Progenitor cell of endocrine pancreas (in vitro differentiated cells): Measurements from ENCODE around the gene SEC16A. TPM values are rescaled to one million over a fixed set of nuclear protein-coding genes. Genes with fewer than 3 reads are reported as not detected.

ENCODE experiments used
- DNase-seq: peaks from one replicate; pipeline ENCODE4 v3.0.0; 2021; ENCODE audit warnings: low spot score; ENCODE audit not compliant: unreplicated experiment
- H3K27ac Mint-ChIP-seq: 2 replicates; pipeline ENCODE4 v1.8.0; 2021; ENCODE audit warnings: mild to moderate bottlenecking, moderate library complexity, mixed read lengths
- H3K27me3 Mint-ChIP-seq: 2 replicates; pipeline ENCODE4 v1.8.0; 2021; ENCODE audit warnings: mixed read lengths
- H3K36me3 Mint-ChIP-seq: 2 replicates; pipeline ENCODE4 v1.8.0; 2022; ENCODE audit warnings: mixed read lengths; ENCODE audit not compliant: insufficient read depth
- H3K4me1 Mint-ChIP-seq: 2 replicates; pipeline ENCODE4 v1.8.0; 2021; ENCODE audit warnings: low read depth, mixed read lengths
- H3K4me3 Mint-ChIP-seq: 2 replicates; pipeline ENCODE4 v1.8.0; 2021; ENCODE audit warnings: low read depth, mild to moderate bottlenecking, moderate library complexity, mixed read lengths
- H3K9me3 Mint-ChIP-seq: 2 replicates; pipeline ENCODE4 v1.8.0; 2021; ENCODE audit warnings: low read depth, mixed read lengths
- total RNA-seq: library from RNA; stranded (reverse); gene quantifications from 2 replicates; pipeline ENCODE4 v1.2.1, GENCODE V29; 2021
- TF ChIP-seq, protein P1 (sequence below): fragments of 200-600 bp; sonication (generic); IDR thresholded peaks from one replicate; pipeline ENCODE4 v1.5.0; 2021; ENCODE audit warnings: antibody characterized with exemption, mild to moderate bottlenecking; ENCODE audit not compliant: unreplicated experiment

Gene SEC16A
- total RNA-seq, 1 donor from 2014 or later: 76.1 TPM

DNA sequence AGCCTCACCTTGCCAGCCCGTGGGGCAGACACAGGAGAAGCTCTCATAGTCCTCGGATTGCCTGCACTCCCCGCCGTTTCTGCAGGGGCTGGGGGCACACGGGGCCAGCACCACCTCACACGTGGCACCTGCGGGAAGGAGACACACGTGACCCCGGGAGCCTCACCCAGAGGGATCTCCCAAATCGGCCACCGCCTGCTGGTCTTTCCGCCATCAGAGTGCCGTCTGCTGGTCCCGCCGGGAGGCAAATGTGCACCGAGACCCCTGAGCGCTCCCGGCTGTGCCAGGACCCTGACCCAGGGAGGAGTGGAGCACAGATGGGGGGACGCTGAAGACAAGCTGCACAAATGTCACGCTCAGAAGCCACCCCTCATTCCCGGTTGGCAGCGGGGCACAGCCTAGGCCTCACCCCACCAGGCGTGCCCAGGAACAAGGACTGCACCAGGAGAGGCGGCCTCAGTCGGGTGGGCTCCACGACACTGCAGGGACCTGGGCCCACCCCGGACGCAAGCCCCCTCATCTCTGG lies 28.4 kb upstream of the SEC16A start:
- Mint-ChIP-seq H3K27ac (no peak overlapping the region), H3K9me3 (no peaks in the 10 kb centered on the region), H3K36me3 (peaks cover 2% of the 10 kb centered on the region), H3K4me1 (no peaks in the 10 kb centered on the region), H3K27me3 (no peaks in the 10 kb centered on the region), H3K4me3 (no peak overlapping the region)
- TF ChIP-seq, protein P1, sequence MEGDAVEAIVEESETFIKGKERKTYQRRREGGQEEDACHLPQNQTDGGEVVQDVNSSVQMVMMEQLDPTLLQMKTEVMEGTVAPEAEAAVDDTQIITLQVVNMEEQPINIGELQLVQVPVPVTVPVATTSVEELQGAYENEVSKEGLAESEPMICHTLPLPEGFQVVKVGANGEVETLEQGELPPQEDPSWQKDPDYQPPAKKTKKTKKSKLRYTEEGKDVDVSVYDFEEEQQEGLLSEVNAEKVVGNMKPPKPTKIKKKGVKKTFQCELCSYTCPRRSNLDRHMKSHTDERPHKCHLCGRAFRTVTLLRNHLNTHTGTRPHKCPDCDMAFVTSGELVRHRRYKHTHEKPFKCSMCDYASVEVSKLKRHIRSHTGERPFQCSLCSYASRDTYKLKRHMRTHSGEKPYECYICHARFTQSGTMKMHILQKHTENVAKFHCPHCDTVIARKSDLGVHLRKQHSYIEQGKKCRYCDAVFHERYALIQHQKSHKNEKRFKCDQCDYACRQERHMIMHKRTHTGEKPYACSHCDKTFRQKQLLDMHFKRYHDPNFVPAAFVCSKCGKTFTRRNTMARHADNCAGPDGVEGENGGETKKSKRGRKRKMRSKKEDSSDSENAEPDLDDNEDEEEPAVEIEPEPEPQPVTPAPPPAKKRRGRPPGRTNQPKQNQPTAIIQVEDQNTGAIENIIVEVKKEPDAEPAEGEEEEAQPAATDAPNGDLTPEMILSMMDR: no peak
- no peak for DNase-seq

GRCh38 chr9:136510561-136510960 lies 27.7 kb upstream of the SEC16A start:
- Mint-ChIP-seq H3K36me3 (peaks cover 2% of the 10 kb centered on the region), H3K9me3 (no peaks in the 10 kb centered on the region), H3K4me3 (no peak overlapping the region), H3K27ac (no peak overlapping the region), H3K4me1 (no peaks in the 10 kb centered on the region), H3K27me3 (no peaks in the 10 kb centered on the region)
- TF ChIP-seq, protein P1: no peak
- DNase-seq: no peak

GRCh38 chr9:136509549-136509948 lies 26.7 kb upstream of the SEC16A start:
- Mint-ChIP-seq H3K4me1 (no peaks in the 10 kb centered on the region), H3K27me3 (no peaks in the 10 kb centered on the region), H3K9me3 (no peaks in the 10 kb centered on the region), H3K27ac (no peak overlapping the region), H3K36me3 (peaks cover 2% of the 10 kb centered on the region), H3K4me3 (no peak overlapping the region)
- TF ChIP-seq, protein P1: no peak
- no peak for DNase-seq

DNA sequence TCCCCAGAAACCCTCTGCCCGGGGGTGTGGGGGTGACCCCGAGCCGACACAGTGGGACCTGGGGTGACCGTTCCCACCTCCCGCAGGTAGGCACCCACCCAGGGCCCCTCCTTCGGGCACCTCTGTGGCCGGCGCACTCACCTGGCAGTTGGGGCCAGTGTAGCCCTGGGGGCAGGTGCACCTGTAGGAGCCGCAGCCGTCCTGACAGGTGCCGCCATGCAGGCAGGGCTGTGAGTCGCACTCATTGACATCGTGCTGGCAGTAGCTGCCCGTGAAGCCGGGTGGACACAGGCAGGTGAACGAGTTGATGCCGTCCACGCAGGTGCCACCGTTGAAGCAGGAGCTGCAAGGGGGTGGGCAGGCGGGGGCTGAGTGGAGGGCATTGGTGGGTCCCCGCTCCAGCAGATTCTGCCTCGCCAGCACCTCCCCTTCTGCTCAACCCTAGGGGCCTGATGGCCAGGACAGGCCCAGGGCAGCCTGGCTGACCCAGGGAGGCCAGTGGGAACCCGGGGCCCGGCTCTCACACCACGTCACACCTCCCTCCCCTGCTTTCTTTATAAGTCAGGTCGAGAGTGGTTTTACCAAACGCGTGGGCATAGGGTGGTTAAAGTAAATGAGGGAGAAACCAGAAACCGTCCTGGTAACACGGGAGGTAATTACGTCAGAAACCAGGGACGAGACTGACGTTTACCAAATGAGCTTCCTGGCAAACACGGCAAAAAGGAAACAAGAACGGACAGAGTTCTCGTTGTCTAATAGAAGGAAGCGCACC lies 26.1 kb upstream of the SEC16A start:
- Mint-ChIP-seq H3K9me3 (no peaks in the 10 kb centered on the region), H3K4me1 (no peaks in the 10 kb centered on the region), H3K4me3 (no peak overlapping the region), H3K27ac (no peak overlapping the region), H3K27me3 (no peaks in the 10 kb centered on the region), H3K36me3 (peaks cover 2% of the 10 kb centered on the region)
- no peak for DNase-seq
- TF ChIP-seq, protein P1: no peak

- Mint-ChIP-seq H3K4me3 (no peak overlapping the region), H3K9me3 (no peaks in the 10 kb centered on the region), H3K36me3 (no peaks in the 10 kb centered on the region), H3K27me3 (no peaks in the 10 kb centered on the region), H3K27ac (no peak overlapping the region), H3K4me1 (no peaks in the 10 kb centered on the region)
- DNase-seq: no peak
- TF ChIP-seq, protein P1: no peak
These were observed 25.1 kb upstream of the SEC16A start for GRCh38 chr9:136507992-136508375.
